GM12878 (cell line): ENCODE results near the gene PHKA1. TPM values are rescaled to one million over a fixed set of nuclear protein-coding genes. Genes with fewer than 3 reads are reported as not detected.

Experiments used
- ATAC-seq: fragments of 200-7000 bp; cut with Tn5 transposase; 3 replicates; pipeline ENCODE4 v1.9.1; 2020; ENCODE audit warnings: mild to moderate bottlenecking, moderate library complexity
- BruUV-seq: library from RNA; stranded (reverse); fragments of 400-500 nt; replicated peaks from 2 replicates; lab custom pipeline; 2021; lab: Mats Ljungman, UMichigan
- CTCF ChIA-PET: fragments of 300-600 bp; sonication (Branson Sonifier 250); formaldehyde crosslinking; extraction: SDS; loops from one replicate; lab custom pipeline; 2021; ENCODE audit warnings: inconsistent platforms; lab: Yijun Ruan, JAX
- POLR2A ChIA-PET: fragments of 350-600 bp; formaldehyde crosslinking; extraction: SDS; loops from one replicate; lab custom pipeline; 2021; ENCODE audit warnings: inconsistent platforms; lab: Charles Lee
- RAD21 ChIA-PET: fragments of 300-600 bp; sonication (Branson Sonifier 250); formaldehyde crosslinking; loops from one replicate; lab custom pipeline; 2023; ENCODE audit warnings: antibody characterized with exemption; ENCODE audit not compliant: unreplicated experiment; lab: Charles Lee
- SMC1A ChIA-PET: fragments of 300-600 bp; sonication (Branson Sonifier 250); formaldehyde crosslinking; loops from one replicate; lab custom pipeline; 2023; ENCODE audit not compliant: unreplicated experiment, uncharacterized antibody; lab: Charles Lee
- DNase-seq: peaks from one replicate; pipeline ENCODE4 v3.0.0-alpha.2; 2011; ENCODE audit warnings: low read depth, low spot score
- FAIRE-seq: peaks from 3 replicates; lab custom pipeline; 2011; peaks lifted over from hg19 to GRCh38; lab: Jason Lieb, UNC
- H2AFZ ChIP-seq: 2 replicates; pipeline ENCODE4 v1.6.0; 2011; ENCODE audit warnings: low read depth, low read length, control low read depth; ENCODE audit not compliant: control insufficient read depth
- H3K27ac ChIP-seq: 2 replicates; pipeline ENCODE4 v1.5.1; 2011; ENCODE audit warnings: control low read depth; ENCODE audit not compliant: control insufficient read depth, insufficient read depth
- H3K27me3 ChIP-seq, 2 experiments: replicated peaks in 1 of 2; 2 replicates each; pipeline versions ENCODE4 v1.6.0 to v1.6.1; 2011; ENCODE audit warnings: low read length in 1 of 2; ENCODE audit not compliant: control insufficient read depth in 2 of 2, insufficient read depth in 2 of 2
- H3K36me3 ChIP-seq, 2 experiments: 2 replicates each; pipeline ENCODE4 v1.5.1; 2011; ENCODE audit warnings: low read length in 1 of 2; ENCODE audit not compliant: control insufficient read depth in 2 of 2, insufficient read depth in 2 of 2
- H3K4me1 ChIP-seq: 2 replicates; pipeline ENCODE4 v1.6.1; 2011; ENCODE audit warnings: mild to moderate bottlenecking, low read length, moderate library complexity, mixed read lengths; ENCODE audit not compliant: control insufficient read depth, insufficient read depth
- H3K4me2 ChIP-seq: 2 replicates; pipeline ENCODE4 v1.6.0; 2011; ENCODE audit warnings: control low read depth; ENCODE audit not compliant: control insufficient read depth, insufficient read depth
- H3K4me3 ChIP-seq: fragments of 200-600 bp; sonication (generic); 2 replicates; pipeline ENCODE4 v1.5.1; 2016
- H3K79me2 ChIP-seq: 2 replicates; pipeline ENCODE4 v1.6.0; 2011; ENCODE audit warnings: low read length; ENCODE audit not compliant: control insufficient read depth, insufficient read depth
- H3K9ac ChIP-seq: 2 replicates; pipeline ENCODE4 v1.8.0; 2011; ENCODE audit warnings: low read length, control low read depth, mixed read lengths; ENCODE audit not compliant: control insufficient read depth, insufficient read depth
- H3K9me3 ChIP-seq: replicated peaks from 3 replicates; pipeline ENCODE4 v1.5.1; 2011; ENCODE audit warnings: mild to moderate bottlenecking, low read length; ENCODE audit not compliant: control insufficient read depth, insufficient read depth
- H4K20me1 ChIP-seq: 2 replicates; pipeline ENCODE4 v1.6.0; 2011; ENCODE audit not compliant: control insufficient read depth, insufficient read depth
- FOS ChIP-seq: IDR thresholded peaks from 3 replicates; pipeline ENCODE4 v1.6.1; 2011; ENCODE audit warnings: borderline replicate concordance; ENCODE audit not compliant: insufficient read length; ENCODE audit errors: extremely low read depth
- IRF3 ChIP-seq: fragments of 450-650 bp; IDR thresholded peaks from 2 replicates; pipeline ENCODE4 v1.6.1; 2014; ENCODE audit warnings: mild to moderate bottlenecking
- IRF4 ChIP-seq: IDR thresholded peaks from 2 replicates; pipeline ENCODE4 v1.6.1; 2011; ENCODE audit warnings: low read depth, low read length
- PAX5 ChIP-seq: IDR thresholded peaks from 2 replicates; pipeline ENCODE4 v1.6.1; 2011; ENCODE audit warnings: low read depth, low read length, borderline replicate concordance
- POLR2A ChIP-seq: IDR thresholded peaks from 2 replicates; pipeline ENCODE4 v1.6.1; 2011; ENCODE audit warnings: low read depth, mild to moderate bottlenecking, low read length
- RBBP5 ChIP-seq: fragments of 200-600 bp; sonication (generic); conservative IDR thresholded peaks from 2 replicates; pipeline ENCODE4 v1.6.1; 2016
- RFX5 ChIP-seq: IDR thresholded peaks from 2 replicates; pipeline ENCODE4 v1.6.1; 2011; ENCODE audit warnings: low read depth, low read length, improper control_type of control experiment
- SPI1 ChIP-seq: IDR thresholded peaks from 2 replicates; pipeline ENCODE4 v1.6.1; 2011; ENCODE audit warnings: low read depth, mild to moderate bottlenecking, low read length, moderate library complexity, borderline replicate concordance; ENCODE audit not compliant: insufficient read depth
- ZBTB33 ChIP-seq: fragments of 450-650 bp; IDR thresholded peaks from 2 replicates; pipeline ENCODE4 v1.6.1; 2017; ENCODE audit warnings: mild to moderate bottlenecking
- ZNF24 ChIP-seq: fragments of 450-650 bp; IDR thresholded peaks from 2 replicates; pipeline ENCODE4 v1.6.1; 2017; ENCODE audit warnings: antibody characterized with exemption, mild to moderate bottlenecking
- WGBS: methylation state at CpG from one replicate; pipeline ENCODE4 v1.1.6; 2016; ENCODE audit warnings: low lambda C conversion rate; ENCODE audit not compliant: insufficient replicate concordance, insufficient coverage; ENCODE audit errors: missing lambda C conversion rate; 5-methylcytosine and 5-hydroxymethylcytosine counted together
- in situ Hi-C: fragments of 300-500 bp; cut with MboI; formaldehyde crosslinking; loops from 9 replicates; pipeline ENCODE4 v1.14.3; 2018; ENCODE audit warnings: mixed read lengths
- intact Hi-C: fragments of 100-400 bp; cut with micrococcal nuclease; formaldehyde crosslinking; loops from one replicate; pipeline ENCODE4 v1.14.2; 2022; ENCODE audit not compliant: unreplicated experiment
- polyA plus RNA-seq, 11 experiments: library from polyadenylated mRNA; depleted of rRNA in 4 of 11; unstranded in 6 of 11; stranded (reverse) in 5 of 11; fragments of >200 nt; fragmentation: Nextera tagmentation in 4 of 11; fragmentation: Illumina TruSeq in 1 of 11; extraction: Ambion mirVana in 4 of 11; extraction: Trizol in 1 of 11; gene quantifications; 1 replicate in 1 of 11; 2 replicates in 10 of 11; pipeline versions ENCODE4 v1.2.1 to v1.2.3, GENCODE V29; 2011 to 2016; ENCODE audit warnings: inconsistent platforms in 2 of 11, missing spikeins in 2 of 11, low read depth in 1 of 11
- total RNA-seq, 4 experiments: library from RNA; depleted of rRNA in 3 of 4; stranded (reverse); fragments of >200 nt in 3 of 4; fragmentation: Illumina TruSeq in 1 of 4; extraction: Trizol in 1 of 4; gene quantifications; 2 replicates each; pipeline versions ENCODE4 v1.2.1 to v1.2.3, GENCODE V29; 2013 to 2021

PHKA1 gene
- total and polyA plus RNA-seq, 10 of the 15 experiments (the other 5 are each of a cell fraction or from before 2014, with no cell fraction given): under 0.01 to 0.15 (median 0.05) TPM; not detected in 4

GRCh38 chrX:72576141-72576894, 137.8 kb downstream of the PHKA1 start:
- RAD21 ChIA-PET: no interaction called here
- no peaks in the 10 kb centered on the region for H3K9me3 ChIP-seq
- H3K9ac ChIP-seq: no peak overlapping the region
- H3K4me2 ChIP-seq: no peak overlapping the region
- 52% methylated on average over 7 of the region's 7 CpGs for WGBS
- TF ChIP-seq ZNF24: no peak
- no peak for TF ChIP-seq PAX5
- no peak for TF ChIP-seq SPI1
- TF ChIP-seq RFX5: no peak
- TF ChIP-seq POLR2A: no peak
- TF ChIP-seq FOS: no peak
- no peak for TF ChIP-seq IRF4
- TF ChIP-seq IRF3: no peak
- no peak for TF ChIP-seq ZBTB33
- TF ChIP-seq RBBP5: no peak
- in situ Hi-C loops: no loop called here
- H3K79me2 ChIP-seq: peaks cover 4% of the 10 kb centered on the region
- intact Hi-C loops: no loop called here
- no TSS peak for BruUV-seq
- no peak for ATAC-seq
- no peak overlapping the region for H2AFZ ChIP-seq
- no peaks in the 10 kb centered on the region for H3K27me3 ChIP-seq
- no peak for DNase-seq
- H3K4me1 ChIP-seq: no peaks in the 10 kb centered on the region
- FAIRE-seq: no peak
- H3K27ac ChIP-seq: no peak overlapping the region
- no peaks in the 10 kb centered on the region for H3K36me3 ChIP-seq
- H4K20me1 ChIP-seq: no peaks in the 10 kb centered on the region
- POLR2A ChIA-PET: no interaction called here
- SMC1A ChIA-PET: interaction anchor here (0.6 kb wide), 1 partner anchor 279 kb away, joined by 3 read pairs; no protein-coding TSS in a partner anchor
- CTCF ChIA-PET: interaction anchor here (0.5 to 0.7 kb wide), 2 partner anchors 1271 to 1753 kb away, joined by 3 to 4 read pairs; no protein-coding TSS in a partner anchor
- H3K4me3 ChIP-seq: no peak overlapping the region
